SK-N-SH treated with all-trans-retinoic acid at 6 μM for 48 hours (cell line): Measurements from ENCODE around the gene GHRHR.

Source experiments
- ATAC-seq: fragments of 200-7000 bp; cut with Tn5 transposase; 3 replicates; pipeline ENCODE4 v1.9.1; 2020; ENCODE audit warnings: mild to moderate bottlenecking, moderate library complexity
- ARNTL ChIP-seq: fragments of 450-650 bp; formaldehyde crosslinking; IDR thresholded peaks from 2 replicates; pipeline ENCODE4 v1.5.0; 2020; ENCODE audit warnings: low read depth, mild to moderate bottlenecking, moderate library complexity, borderline replicate concordance
- ESRRG ChIP-seq: fragments of 250-450 bp; sonication (Bioruptor Pico); IDR thresholded peaks from 2 replicates; pipeline ENCODE4 v1.6.1; 2021; ENCODE audit warnings: mild to moderate bottlenecking
- GLIS3 ChIP-seq: fragments of 250-450 bp; sonication (Bioruptor Pico); IDR thresholded peaks from 2 replicates; pipeline ENCODE4 v1.5.0; 2020; ENCODE audit warnings: mild to moderate bottlenecking, moderate library complexity
- ISL1 ChIP-seq: fragments of 250-450 bp; sonication (Bioruptor Pico); IDR thresholded peaks from 2 replicates; pipeline ENCODE4 v2.1.2; 2022; ENCODE audit warnings: mild to moderate bottlenecking, moderate library complexity
- OSR1 ChIP-seq: fragments of 250-450 bp; sonication (Bioruptor Pico); IDR thresholded peaks from 2 replicates; pipeline ENCODE4 v1.8.0; 2022; ENCODE audit warnings: moderate library complexity, mild to moderate bottlenecking, inconsistent platforms
- PPARA ChIP-seq: fragments of 250-450 bp; sonication (Bioruptor Pico); IDR thresholded peaks from 2 replicates; pipeline ENCODE4 v1.5.0; 2020; ENCODE audit warnings: mild to moderate bottlenecking, borderline replicate concordance
- RARB ChIP-seq: fragments of 250-450 bp; sonication (Bioruptor Pico); IDR thresholded peaks from 2 replicates; pipeline ENCODE4 v1.8.0; 2021; ENCODE audit warnings: mild to moderate bottlenecking, moderate library complexity
- SNAI2 ChIP-seq: fragments of 250-450 bp; sonication (Bioruptor Pico); IDR thresholded peaks from 2 replicates; pipeline ENCODE4 v1.5.0; 2020; ENCODE audit warnings: mild to moderate bottlenecking, moderate library complexity
- TOX ChIP-seq: fragments of 250-450 bp; sonication (Bioruptor Pico); IDR thresholded peaks from 2 replicates; pipeline ENCODE4 v1.8.0; 2021; ENCODE audit warnings: mild to moderate bottlenecking, moderate library complexity, borderline replicate concordance
- ZC3H10 ChIP-seq: fragments of 250-450 bp; sonication (Bioruptor Pico); IDR thresholded peaks from 2 replicates; pipeline ENCODE4 v1.5.1; 2021; ENCODE audit warnings: mild to moderate bottlenecking, moderate library complexity
- ZFP3 ChIP-seq: fragments of 250-450 bp; sonication (Bioruptor Pico); IDR thresholded peaks from 2 replicates; pipeline ENCODE4 v1.5.0; 2020; ENCODE audit warnings: mild to moderate bottlenecking, moderate library complexity
- ZFP30 ChIP-seq: fragments of 450-650 bp; formaldehyde crosslinking; IDR thresholded peaks from 2 replicates; pipeline ENCODE4 v1.5.0; 2022; ENCODE audit warnings: mild to moderate bottlenecking, moderate library complexity
- ZNF565 ChIP-seq: fragments of 450-650 bp; formaldehyde crosslinking; conservative IDR thresholded peaks from 2 replicates; pipeline ENCODE4 v1.5.0; 2020; ENCODE audit warnings: low read depth, mild to moderate bottlenecking, moderate library complexity
- ZNF70 ChIP-seq: fragments of 450-650 bp; formaldehyde crosslinking; IDR thresholded peaks from 2 replicates; pipeline ENCODE4 v1.5.0; 2020; ENCODE audit warnings: mild to moderate bottlenecking, moderate library complexity
- ZNF8 ChIP-seq: fragments of 450-650 bp; formaldehyde crosslinking; IDR thresholded peaks from 2 replicates; pipeline ENCODE4 v1.5.0; 2020; ENCODE audit warnings: mild to moderate bottlenecking, moderate library complexity
- TF ChIP-seq, protein P1 (sequence below): fragments of 250-450 bp; sonication (Bioruptor Pico); IDR thresholded peaks from 2 replicates; pipeline ENCODE4 v1.5.0; 2020; ENCODE audit warnings: mild to moderate bottlenecking, moderate library complexity
- TF ChIP-seq, protein P2 (sequence below): fragments of 250-450 bp; sonication (Bioruptor Pico); IDR thresholded peaks from 2 replicates; pipeline ENCODE4 v1.8.0; 2020; ENCODE audit warnings: mild to moderate bottlenecking, moderate library complexity, borderline replicate concordance
- TF ChIP-seq, protein P3 (sequence below): fragments of 250-450 bp; sonication (Bioruptor Pico); IDR thresholded peaks from 2 replicates; pipeline ENCODE4 v1.5.1; 2021; ENCODE audit warnings: mild to moderate bottlenecking, moderate library complexity
- TF ChIP-seq, protein P4 (sequence below): fragments of 250-450 bp; sonication (Bioruptor Pico); IDR thresholded peaks from 2 replicates; pipeline ENCODE4 v1.8.0; 2021; ENCODE audit warnings: low read depth, mild to moderate bottlenecking, moderate library complexity, borderline replicate concordance

The GHRHR gene

DNA sequence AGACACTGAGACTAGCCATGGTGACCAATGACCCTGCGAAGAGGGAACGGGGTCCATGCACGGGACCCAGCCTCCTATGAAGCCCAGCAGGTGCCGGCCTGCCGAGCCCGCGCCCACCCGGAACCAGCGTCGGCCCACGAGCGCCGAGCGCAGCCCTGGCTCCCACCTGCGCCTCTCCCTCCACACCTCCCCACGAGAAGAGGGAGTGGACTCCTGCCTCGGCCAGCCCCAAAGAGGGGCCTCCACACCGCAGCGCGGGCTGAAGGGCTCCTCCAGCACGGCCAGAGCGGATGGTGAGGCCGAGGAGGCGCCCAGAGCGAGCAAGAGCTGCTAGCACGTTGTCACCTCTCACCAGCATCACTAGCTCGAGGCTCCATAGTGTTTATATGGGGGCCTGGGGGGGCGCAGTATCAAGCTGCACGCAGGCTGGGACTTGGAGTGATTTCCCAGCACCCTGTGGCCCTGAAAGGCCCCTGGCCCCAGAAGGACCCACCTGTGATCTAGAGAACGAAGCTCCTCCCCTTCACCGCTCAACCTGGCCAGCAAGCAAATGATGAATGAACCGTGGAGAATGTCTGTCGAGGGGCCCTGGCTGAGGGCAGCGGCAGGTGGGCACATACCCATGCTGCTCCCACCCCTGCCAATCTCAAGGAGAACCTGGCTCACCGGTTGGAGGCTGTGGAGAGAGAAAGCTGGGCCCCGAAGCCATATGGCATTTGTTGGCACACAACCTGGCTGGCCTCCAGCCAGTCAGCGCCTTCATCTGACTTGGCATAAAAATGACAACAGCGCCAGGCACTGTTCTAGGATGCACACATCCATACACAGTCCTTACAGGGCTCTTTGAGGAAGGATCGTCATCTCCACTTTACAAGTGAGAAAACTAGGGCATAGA lies 30.7 kb downstream of the GHRHR start (continued):
- TF ChIP-seq, protein P1, sequence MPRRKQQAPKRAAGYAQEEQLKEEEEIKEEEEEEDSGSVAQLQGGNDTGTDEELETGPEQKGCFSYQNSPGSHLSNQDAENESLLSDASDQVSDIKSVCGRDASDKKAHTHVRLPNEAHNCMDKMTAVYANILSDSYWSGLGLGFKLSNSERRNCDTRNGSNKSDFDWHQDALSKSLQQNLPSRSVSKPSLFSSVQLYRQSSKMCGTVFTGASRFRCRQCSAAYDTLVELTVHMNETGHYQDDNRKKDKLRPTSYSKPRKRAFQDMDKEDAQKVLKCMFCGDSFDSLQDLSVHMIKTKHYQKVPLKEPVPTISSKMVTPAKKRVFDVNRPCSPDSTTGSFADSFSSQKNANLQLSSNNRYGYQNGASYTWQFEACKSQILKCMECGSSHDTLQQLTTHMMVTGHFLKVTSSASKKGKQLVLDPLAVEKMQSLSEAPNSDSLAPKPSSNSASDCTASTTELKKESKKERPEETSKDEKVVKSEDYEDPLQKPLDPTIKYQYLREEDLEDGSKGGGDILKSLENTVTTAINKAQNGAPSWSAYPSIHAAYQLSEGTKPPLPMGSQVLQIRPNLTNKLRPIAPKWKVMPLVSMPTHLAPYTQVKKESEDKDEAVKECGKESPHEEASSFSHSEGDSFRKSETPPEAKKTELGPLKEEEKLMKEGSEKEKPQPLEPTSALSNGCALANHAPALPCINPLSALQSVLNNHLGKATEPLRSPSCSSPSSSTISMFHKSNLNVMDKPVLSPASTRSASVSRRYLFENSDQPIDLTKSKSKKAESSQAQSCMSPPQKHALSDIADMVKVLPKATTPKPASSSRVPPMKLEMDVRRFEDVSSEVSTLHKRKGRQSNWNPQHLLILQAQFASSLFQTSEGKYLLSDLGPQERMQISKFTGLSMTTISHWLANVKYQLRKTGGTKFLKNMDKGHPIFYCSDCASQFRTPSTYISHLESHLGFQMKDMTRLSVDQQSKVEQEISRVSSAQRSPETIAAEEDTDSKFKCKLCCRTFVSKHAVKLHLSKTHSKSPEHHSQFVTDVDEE (CRISPR knock-in tag): no peak
- TF ChIP-seq, all 23 proteins: peak for 0

DNA sequence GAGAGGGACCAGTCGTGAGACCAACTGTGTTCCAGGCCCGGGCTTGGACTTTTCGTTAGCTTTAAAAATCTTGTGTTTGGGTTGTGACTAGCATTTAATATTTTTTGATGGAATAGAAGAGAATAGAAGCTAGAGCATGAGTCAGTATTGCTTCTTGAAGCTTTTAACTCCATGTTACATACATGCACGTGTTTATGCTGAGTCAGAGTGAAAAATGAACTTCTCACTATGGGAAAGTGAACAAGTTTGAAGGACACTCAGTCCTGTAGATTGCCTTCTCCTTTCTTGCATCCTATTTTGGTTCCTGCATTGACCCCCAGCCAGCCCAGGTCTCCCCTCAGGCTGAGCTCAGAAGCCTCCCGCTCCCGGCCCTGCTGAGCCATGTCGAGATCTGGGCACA lies 31.8 kb downstream of the GHRHR start:
- TF ChIP-seq PPARA (CRISPR knock-in tag) (no peak), TOX (no peak), ZFP3 (no peak), ZFP30 (CRISPR knock-in tag) (no peak), ZNF70 (CRISPR knock-in tag) (no peak), ESRRG (CRISPR knock-in tag) (no peak), ISL1 (CRISPR knock-in tag) (no peak), ZNF565 (CRISPR knock-in tag) (no peak), ARNTL (CRISPR knock-in tag) (no peak), RARB (CRISPR knock-in tag) (no peak), GLIS3 (CRISPR knock-in tag) (no peak), SNAI2 (no peak)
- TF ChIP-seq, protein P2, sequence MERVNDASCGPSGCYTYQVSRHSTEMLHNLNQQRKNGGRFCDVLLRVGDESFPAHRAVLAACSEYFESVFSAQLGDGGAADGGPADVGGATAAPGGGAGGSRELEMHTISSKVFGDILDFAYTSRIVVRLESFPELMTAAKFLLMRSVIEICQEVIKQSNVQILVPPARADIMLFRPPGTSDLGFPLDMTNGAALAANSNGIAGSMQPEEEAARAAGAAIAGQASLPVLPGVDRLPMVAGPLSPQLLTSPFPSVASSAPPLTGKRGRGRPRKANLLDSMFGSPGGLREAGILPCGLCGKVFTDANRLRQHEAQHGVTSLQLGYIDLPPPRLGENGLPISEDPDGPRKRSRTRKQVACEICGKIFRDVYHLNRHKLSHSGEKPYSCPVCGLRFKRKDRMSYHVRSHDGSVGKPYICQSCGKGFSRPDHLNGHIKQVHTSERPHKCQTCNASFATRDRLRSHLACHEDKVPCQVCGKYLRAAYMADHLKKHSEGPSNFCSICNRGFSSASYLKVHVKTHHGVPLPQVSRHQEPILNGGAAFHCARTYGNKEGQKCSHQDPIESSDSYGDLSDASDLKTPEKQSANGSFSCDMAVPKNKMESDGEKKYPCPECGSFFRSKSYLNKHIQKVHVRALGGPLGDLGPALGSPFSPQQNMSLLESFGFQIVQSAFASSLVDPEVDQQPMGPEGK (CRISPR knock-in tag): no peak
- TF ChIP-seq, protein P1 (CRISPR knock-in tag): no peak
- TF ChIP-seq, protein P3, sequence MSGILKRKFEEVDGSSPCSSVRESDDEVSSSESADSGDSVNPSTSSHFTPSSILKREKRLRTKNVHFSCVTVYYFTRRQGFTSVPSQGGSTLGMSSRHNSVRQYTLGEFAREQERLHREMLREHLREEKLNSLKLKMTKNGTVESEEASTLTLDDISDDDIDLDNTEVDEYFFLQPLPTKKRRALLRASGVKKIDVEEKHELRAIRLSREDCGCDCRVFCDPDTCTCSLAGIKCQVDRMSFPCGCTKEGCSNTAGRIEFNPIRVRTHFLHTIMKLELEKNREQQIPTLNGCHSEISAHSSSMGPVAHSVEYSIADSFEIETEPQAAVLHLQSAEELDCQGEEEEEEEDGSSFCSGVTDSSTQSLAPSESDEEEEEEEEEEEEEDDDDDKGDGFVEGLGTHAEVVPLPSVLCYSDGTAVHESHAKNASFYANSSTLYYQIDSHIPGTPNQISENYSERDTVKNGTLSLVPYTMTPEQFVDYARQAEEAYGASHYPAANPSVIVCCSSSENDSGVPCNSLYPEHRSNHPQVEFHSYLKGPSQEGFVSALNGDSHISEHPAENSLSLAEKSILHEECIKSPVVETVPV: no peak
- TF ChIP-seq, all 23 proteins: peak for 0
- no peak for ATAC-seq

DNA sequence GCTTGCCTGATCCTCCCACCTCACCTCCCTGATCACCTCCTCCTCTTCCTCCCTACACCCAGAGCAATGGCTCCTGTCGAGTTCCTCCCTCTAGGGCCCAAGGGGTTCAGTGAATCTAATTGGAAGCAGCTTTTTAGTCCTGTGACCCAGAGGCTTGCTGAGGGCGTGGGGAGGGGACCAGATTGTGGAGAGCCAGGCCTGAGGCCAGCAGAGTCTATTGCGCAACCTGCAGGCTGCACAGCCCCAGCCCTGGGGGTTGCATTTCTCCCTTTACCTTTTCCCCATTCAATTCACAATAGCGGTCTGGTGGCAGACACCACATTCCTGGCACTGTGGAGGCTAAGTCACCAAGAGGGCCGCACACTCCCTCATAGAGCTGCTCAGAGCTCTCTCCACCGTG lies 32.5 kb downstream of the GHRHR start:
- no peak for TF ChIP-seq ZNF8
- no peak for TF ChIP-seq ZNF70 (CRISPR knock-in tag)
- TF ChIP-seq, protein P4, sequence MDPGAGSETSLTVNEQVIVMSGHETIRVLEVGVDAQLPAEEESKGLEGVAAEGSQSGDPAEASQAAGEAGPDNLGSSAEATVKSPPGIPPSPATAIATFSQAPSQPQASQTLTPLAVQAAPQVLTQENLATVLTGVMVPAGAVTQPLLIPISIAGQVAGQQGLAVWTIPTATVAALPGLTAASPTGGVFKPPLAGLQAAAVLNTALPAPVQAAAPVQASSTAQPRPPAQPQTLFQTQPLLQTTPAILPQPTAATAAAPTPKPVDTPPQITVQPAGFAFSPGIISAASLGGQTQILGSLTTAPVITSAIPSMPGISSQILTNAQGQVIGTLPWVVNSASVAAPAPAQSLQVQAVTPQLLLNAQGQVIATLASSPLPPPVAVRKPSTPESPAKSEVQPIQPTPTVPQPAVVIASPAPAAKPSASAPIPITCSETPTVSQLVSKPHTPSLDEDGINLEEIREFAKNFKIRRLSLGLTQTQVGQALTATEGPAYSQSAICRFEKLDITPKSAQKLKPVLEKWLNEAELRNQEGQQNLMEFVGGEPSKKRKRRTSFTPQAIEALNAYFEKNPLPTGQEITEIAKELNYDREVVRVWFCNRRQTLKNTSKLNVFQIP (CRISPR knock-in tag): no peak
- TF ChIP-seq ZFP30 (CRISPR knock-in tag): no peak
- TF ChIP-seq PPARA (CRISPR knock-in tag): no peak
- TF ChIP-seq, protein P1 (CRISPR knock-in tag): no peak
- no peak for TF ChIP-seq TOX
- no peak for TF ChIP-seq OSR1 (CRISPR knock-in tag)
- TF ChIP-seq ZNF565 (CRISPR knock-in tag): no peak
- no peak for TF ChIP-seq ZC3H10 (CRISPR knock-in tag)
- TF ChIP-seq, protein P3: no peak
- TF ChIP-seq, all 23 proteins: peak for 0
- ATAC-seq: no peak
